Activated CD4-positive, alpha-beta T cell treated with anti-CD3 and anti-CD28 coated beads, Interleukin-2, Interleukin-6, amounts not matched to agents 100 ng/mL and 50 ng/mL, durations not matched to agents 16 hours and 8 hours (primary cell): Measurements from ENCODE around the gene PRMT1.
"Not testable (repeated sequence)": the region's sequence is repeated elsewhere in the genome, so short reads cannot be mapped to it uniquely, and the experiment has no call there.

ENCODE experiments used
- DNase-seq: peaks from one replicate; pipeline ENCODE4 v3.0.0-alpha.2; 2020

Gene PRMT1

DNA sequence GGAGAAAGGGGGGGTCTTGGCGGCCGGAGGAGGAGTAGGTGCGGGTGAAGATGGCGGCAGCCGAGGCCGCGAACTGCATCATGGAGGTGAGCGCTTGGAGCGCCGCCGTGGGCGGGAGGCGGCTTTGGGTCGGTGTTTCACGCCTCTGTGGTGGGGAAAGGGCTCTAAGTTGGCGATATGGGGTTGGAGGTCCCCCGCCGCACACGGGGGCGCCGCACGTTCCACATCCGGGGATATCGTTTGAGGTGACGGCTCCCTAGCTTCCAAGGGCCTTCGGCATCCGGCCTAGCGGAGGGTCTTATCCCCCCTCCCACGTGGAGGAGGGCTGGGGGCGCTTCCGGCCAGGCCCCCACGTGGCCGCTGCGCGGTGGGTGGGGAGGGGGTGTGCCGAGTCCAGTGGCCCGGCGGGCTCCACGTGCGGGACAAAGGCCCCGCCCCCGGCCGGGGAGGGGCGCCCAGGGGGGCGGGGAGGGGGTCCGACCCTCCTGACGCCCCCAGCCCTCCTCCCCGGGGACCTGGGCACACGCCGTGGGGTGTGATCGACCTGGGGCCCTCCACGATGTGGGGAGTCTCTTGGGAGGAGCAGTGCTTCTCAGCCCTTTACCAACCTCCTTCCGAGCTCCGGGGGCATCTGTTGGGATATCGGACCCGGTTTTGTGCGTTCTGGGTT, at the start of gene PRMT1:
PRMT1 (plus strand) TSS at position 41 of the 670 bp plus-strand sequence; CDS start at position 51, 10 bp downstream.
- peak; percentile 64 for DNase-seq

DNA sequence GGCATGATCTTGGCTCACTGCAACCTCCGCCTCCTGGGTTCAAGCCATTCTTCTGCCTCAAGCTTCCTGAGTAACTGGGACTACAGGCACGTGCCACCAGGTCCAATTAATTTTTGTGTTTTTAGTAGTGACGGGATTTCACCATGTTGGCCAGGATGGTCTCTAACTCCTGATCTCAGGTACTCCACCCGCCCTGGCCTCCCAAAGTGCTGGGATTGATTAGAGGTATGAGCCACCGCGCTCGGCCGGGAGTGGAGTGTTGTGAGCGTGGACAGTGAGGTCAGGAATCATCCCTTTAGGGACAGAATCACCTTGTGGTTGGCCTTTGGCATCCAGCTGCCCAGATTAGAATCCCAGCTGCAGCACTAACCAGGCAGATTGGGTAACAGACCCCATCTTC, 47.4 kb upstream of the PRMT1 start:
- DNase-seq, result no peak

GRCh38 chr19:49631014-49631588, 46.0 kb upstream of the PRMT1 start:
- no peak for DNase-seq

DNA sequence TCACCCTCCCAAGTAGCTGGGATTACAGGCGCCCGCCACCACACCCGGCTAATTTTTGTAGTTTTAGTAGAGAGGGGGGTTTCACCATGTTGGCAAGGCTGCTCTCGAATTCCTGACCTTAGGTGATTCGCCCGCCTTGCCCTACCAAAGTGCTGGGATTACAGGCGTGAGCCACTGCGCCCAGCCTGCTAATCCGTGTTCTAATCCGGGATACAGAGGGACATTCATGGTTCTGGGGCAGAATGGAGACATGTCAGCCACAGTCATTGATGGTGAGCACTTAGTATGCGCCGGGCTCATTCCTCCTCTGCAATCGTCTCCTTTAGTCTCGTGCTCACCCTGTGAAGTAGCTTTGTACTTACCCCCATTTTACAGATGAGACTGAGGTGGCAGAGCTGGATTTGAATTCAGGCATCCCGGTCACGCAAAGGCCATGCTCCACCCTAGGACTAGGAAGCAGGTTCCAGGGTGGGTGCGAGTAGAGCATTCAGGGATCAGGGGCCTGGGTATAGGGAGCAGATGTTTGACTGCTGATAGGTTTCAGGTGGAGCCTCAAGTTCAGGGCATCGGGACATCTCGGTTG, 45.4 kb upstream of the PRMT1 start:
- DNase-seq, result no peak

- no peak for DNase-seq
These were observed 44.5 kb upstream of the PRMT1 start for GRCh38 chr19:49632576-49632975.

DNA sequence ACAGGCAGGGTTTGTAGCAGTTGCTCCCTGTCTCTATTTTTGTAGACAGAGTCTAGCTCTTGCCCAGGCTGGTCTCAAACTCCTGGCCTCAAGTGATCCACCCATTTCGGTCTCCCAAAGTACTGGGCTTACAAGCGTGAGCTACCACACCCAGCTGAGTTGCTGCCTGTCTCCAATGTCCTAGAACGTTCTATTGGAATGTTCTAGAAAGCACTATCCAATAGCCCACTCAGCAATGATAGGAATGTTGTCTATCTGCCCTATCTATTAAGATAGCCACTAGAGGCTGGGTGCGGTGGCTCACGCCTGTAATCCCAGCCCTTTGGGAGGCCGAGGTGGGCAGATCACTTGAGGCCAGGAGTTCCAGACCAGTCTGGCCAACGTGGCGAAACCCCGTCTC, 43.8 kb upstream of the PRMT1 start:
- not testable (repeated sequence) for DNase-seq

DNA sequence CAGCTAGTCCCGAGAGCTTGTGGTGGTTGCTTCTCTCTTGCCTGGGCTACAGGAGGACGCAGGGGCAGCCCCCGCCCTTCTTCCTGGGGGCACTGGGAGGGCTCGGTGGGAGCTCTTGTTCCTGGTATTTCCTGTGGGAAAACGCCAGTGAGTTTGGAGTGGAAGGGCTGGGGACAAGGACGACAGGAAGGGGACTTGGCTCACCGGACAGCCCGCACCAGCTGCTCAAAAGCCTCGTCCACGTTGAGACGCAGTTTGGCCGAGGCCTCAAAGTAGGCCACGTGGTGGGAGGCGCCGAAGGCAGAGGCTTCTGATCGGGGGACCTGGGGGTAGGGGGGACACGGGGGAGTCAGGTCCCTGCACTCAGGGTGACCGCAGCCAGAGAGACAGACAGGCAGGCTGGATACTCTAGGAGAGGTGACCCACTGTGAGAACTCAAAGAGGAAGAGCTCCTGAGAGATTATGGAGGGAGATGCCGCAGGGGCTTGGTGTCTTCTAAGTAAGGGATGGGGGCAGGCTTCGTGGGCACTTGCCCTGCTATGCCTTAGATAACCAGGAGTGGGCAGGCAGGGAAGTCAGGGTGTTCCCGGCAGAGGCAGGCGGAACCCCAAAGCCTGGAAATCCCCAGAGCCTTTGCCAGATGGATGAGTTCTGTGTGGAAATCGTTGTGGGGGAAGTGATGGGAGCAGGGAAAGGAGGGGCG, 41.4 kb upstream of the PRMT1 start:
- DNase-seq, result no peak

DNA sequence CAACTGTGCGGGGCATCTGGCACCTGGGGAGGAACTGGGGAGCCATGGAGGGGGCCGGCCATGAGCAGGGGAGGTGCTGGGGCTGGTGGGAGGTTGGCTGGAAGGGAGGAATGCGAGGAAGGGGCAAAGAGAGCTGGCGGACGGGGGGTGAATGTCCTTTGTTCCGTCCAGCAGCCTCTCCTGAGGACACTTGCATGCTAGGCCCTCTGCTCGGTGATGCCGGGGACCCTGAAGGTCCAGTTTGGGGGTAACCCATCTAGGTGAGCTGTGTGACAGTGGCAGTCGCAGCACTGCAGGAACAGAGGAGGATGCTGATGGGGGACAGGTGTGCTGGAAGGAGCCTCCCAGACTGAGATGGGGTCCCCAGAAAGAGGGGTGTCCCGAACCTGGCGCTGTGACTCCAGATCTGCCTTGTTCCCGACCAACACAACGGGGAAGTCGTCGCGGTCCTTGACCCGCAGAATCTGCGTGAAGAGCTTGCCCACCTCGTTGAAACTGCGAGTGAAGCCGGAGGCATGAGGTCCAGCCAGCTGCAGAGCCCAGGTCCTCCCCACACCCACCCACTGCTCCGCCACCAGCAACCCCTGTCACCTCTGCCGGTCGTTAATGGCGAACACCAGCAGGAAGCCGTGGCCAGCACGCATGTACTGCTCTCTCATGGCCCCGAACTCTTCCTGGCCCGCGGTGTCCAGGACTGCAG, 40.7 kb upstream of the PRMT1 start:
- no peak for DNase-seq

GRCh38 chr19:49637821-49638738, 39.0 kb upstream of the PRMT1 start:
- no peak for DNase-seq

GRCh38 chr19:49639401-49640112, 37.5 kb upstream of the PRMT1 start:
- DNase-seq, result no peak

DNA sequence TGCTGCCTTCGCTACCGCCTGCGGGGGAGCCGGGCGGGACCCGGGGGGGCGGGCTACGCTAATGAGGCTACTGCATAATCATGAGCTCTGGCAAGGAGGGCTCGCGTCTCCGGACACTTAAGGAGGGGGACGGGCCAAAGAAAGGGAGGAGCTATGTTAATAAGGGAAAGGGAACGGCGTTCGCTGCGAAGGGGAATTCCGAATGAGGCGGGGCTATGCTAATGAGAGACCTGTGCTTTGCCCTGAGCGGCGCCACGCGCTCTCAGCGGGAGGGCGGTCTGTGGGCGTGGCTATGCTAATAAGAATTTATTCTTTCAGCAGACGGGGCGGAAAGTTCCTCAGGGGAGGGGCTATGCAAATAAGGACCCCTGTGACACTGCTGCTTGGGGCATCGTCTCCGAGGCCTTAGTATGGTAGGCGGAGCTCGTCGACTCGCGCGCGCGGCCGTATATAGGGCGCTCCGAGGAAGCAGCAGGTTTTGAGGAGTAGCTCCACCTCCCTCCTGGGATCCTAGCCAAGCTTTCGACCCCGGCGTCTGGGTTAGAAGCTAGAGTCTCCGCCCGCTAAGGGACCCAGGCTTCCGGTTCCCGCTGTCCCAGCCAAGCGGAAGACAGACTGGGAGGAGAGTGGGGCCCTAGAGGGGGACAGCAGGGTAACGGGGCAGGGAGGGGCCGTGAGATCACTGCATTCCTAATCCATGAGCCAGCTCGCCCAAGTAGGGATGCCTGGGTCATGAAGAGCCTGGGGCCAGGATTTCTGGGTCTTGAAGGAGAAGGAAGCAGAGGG, 36.8 kb upstream of the PRMT1 start, which contains the start of gene RRAS:
RRAS (minus strand) TSS at position 31 of the 786 bp plus-strand sequence. CDS start 45 bp downstream, outside the sequence.
- peak; percentile 100 for DNase-seq

- peak; percentile 100 for DNase-seq
These were observed 35.2 kb upstream of the PRMT1 start, which contains the start of gene SCAF1 for GRCh38 chr19:49641688-49642491. SCAF1 (plus strand) TSS chr19:49642209; CDS start chr19:49645027, 2,818 bp downstream.

- DNase-seq, result no peak
These were observed 34.5 kb upstream of the PRMT1 start for GRCh38 chr19:49642492-49643035.

GRCh38 chr19:49643466-49643865, 33.6 kb upstream of the PRMT1 start:
- DNase-seq, result peak; percentile 79

GRCh38 chr19:49645592-49645991, 31.5 kb upstream of the PRMT1 start:
- DNase-seq, result no peak

- no peak for DNase-seq
These were observed 31.1 kb upstream of the PRMT1 start for GRCh38 chr19:49645995-49646394.

DNA sequence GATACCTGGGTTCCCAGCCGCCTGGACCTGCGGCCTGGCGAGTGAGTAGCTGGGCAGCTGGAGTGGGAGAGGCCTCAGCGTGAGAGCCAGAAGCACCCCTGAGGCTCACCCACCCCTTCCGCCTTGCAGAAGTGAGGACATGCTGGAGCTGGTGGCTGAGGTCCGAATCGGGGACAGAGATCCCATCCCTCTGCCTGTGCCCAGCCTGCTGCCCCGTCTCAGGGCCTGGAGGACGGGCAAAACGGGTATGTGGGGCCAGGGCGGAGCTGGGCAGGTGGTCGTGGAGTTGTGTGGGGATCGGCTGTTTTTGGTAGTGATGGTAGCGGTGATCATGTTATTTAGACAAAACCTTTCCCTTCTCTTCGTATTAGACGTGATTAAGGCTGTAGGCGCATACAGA, 30.5 kb upstream of the PRMT1 start:
- no peak for DNase-seq

DNA sequence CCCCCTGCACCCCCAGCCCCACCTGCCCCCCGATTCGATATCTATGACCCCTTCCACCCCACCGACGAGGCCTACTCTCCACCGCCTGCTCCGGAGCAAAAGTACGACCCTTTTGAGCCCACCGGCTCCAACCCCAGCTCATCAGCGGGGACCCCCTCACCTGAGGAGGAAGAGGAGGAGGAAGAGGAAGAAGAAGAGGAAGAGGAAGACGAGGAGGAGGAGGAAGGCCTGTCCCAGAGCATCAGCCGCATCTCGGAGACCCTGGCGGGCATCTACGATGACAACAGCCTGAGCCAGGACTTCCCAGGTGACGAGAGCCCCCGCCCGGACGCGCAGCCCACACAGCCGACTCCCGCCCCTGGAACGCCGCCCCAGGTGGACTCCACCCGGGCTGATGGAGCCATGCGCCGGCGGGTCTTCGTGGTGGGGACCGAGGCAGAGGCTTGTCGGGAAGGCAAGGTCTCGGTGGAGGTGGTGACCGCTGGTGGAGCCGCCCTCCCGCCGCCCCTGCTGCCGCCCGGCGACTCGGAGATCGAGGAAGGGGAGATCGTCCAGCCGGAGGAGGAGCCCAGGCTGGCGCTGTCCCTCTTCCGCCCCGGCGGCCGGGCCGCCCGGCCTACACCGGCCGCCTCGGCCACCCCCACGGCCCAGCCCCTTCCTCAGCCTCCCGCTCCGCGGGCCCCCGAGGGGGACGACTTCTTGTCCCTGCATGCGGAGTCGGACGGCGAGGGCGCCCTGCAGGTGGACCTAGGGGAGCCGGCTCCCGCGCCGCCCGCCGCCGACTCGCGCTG, 25.8 kb upstream of the PRMT1 start:
- no peak for DNase-seq
